GM18867 (cell line): ENCODE measurements around the gene C10orf95.
"Not testable (repeated sequence)": the region's sequence is repeated elsewhere in the genome, so short reads cannot be mapped to it uniquely, and the experiment has no call there.

Experiments used
- ATAC-seq: cut with Tn5 transposase; IDR thresholded peaks from one replicate; pipeline ENCODE4 v1.9.1; 2021; ENCODE audit warnings: mild to moderate bottlenecking, moderate library complexity; ENCODE audit not compliant: unreplicated experiment

Gene C10orf95, protein sequence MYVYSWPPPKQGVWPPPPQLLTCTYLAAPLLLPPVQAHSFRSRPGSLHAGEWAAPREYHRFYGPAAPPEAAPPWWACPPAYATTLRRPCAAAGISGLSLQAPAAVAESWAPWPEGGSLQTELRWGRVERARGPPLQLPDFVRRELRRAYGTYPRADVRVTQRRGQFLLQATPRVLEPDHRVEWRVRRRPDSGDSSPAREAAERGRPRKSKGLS

DNA sequence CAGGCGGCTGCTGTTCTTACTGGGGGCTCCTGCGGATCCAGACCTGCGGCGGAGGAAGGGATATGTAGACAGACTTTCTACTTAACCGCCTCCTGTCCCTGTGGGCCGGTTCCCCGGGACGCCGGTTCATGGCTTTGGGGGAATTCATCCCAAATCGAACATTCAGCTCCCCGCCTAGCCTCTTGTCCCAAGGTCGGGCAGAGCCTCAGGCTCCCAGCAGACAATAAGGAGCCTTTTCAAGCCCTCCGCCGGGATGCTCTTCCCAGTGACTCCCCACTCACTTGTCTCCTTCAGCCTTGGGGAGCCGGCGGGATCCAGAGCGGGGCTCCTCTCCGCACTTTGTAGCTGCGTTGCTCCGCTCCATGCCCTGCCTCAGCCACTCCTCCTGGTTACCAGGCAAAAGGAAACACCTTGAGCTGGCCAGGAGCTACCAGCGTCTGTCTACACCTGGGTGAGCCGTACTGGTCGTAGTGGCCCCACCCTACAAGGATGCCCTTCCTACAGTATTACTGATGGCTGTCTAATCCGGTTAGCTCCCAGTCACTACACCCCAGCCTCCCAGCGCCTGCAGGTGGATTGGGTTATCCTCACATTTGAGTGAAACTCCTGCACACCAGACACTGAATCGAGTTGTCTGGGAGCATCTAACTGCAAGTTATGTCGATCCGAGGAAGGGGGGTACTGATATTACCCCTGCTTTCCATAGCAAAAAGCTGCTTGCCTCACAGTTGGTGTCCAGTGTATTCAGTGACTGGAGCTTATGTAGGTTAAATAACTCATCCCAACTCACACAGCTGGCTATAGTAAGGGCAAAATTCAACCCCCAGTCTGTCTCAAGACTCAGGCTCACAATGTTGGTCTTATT is at the start of gene C10orf95:
Gene C10orf95 (minus strand): TSS at position 439 of the 865 bp plus-strand sequence. CDS start 450 bp downstream, outside the sequence.
- no peak for ATAC-seq

DNA sequence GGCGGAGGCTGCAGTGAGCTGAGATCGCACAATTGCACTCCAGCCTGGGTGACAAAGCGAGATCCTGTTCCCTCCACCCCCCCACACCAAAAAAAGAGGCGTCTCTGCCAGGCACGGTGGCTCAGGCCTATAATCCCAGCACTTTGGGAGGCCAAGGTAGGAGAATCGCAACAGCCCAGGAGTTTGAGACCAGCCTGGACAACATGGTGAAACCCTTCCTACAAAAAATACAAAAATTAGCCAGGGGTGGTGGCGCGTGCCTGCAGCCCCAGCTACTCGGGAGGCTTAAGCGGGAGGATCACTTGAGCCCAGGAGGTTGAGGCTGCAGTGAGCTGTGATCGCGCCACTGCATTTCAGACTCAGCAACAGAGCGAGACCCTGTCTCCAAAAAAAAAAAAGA is 49.3 kb upstream of the C10orf95 start:
- not testable (repeated sequence) for ATAC-seq

DNA sequence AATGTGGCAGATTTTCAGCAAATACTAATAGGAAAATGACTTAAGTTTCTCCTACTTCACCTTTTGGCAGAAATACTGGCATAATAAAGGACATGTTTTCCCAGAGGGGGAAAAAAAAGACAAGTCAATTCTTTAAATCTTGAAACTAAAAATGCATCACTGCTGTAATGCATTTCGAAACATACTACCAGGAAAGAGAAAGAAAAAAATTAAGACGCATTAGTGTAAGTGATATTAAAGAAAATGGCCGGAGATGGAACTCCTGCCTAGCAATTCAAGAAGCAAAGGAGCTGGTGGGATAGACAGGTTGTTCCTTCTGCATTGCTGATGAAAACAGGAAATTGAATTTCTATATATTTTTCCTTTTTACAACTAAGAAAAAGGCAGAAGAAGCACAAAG is 48.0 kb upstream of the C10orf95 start:
- ATAC-seq: no peak

DNA sequence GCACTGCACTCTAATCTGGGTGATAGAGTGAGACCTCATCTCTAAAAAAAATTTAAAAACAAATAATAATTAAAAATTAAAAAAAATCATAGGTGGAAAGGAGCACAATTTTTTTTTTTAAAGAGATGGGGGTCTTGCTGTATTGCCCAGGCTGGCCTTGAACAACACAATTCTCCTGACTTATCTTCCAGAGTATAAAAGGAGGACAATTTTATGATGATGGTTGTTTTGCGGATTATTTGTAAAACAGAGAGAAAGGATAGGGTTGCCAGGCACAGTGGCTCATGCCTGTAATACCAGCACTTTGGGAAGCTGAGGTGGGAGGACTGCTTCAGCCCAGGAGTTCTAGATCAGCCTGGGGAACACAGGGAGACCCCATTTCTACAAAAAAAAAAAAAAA is 46.2 kb upstream of the C10orf95 start:
- no peak for ATAC-seq

DNA sequence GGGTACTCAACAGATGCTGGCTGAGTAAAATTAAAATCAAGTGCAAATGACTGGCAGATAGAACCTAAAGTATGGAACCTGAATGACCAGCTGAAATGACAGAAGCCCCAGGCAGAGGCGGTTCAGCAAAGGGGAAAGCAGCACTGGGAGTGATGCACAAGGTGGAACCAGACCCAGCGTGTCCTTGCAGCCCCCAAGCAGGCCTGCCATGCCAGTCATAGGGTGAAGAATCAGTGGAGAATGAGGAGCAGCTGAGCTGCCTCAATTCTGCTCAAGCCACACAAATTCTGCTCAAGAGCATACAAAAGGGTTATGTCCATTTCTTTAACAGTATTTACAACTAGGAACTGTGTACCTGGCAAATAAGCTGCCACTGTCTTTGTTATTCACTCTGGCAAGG is 42.4 kb upstream of the C10orf95 start:
- ATAC-seq: no peak

DNA sequence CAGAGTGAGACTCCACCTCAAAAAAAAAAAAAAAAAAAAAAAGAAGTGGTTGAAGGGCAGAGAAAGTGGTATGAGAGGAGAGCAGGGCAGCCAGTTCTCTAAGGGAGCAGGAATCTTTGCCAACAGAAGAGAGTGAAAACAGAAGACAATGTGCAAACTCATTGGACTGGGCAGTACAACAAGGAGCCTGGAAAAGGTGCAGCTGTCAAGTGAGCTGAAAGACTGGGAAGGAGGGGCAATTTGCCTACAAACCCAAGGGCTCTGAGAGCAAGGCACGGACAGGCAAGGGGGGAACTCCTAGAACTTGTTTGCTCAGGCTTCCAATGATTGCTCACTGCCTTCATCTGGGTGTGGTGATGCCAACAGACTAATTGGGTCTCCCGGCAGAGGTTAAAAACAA is 41.6 kb upstream of the C10orf95 start:
- ATAC-seq: no peak

DNA sequence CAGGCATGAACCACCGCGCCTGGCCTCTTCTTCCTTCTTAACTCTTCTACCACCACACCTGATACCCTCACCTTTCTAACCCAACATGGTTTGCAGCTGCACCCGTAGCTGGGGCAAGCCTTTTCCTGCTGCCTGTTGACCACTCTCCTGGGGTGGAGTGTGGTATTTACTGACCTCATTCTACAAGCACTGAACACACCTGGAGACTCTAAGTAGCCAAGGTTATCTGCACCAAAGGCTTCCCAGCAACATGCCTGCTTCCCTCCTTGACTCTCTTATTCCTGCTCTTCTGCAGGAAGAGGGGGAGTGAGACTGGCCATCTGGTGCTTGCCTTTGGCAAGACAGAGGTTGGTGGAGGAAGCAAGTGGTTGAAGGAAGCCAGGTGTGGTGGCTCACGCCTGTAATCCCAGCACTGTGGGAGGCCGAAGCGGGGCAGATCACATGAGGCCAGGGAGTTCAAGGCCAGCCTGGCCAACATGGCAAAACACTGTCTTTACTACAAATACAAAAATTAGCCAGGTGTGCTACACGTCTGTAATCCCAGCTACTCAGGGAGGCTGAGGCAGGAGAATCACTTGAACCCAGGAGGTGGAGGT is 41.1 kb upstream of the C10orf95 start:
- ATAC-seq: no peak

DNA sequence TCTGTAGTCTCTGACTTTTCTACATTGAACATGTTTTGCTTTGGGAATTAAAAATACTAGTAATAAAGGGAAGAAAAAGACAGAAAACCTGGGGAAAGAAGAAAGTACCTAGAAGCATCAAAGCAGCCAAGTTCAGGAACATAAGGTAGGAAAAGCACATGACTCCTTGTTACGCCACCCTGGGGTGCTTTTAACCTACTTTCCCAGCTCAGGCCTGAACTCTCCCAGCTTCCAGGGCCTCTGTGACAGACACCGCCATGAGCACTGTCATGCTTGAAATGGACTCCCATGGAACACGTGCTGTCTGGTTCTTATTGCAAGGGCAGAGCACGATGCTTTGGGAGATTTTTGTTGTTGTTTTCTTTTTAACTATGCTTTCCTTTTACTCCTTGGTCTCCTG is 39.8 kb upstream of the C10orf95 start:
- ATAC-seq: no peak

DNA sequence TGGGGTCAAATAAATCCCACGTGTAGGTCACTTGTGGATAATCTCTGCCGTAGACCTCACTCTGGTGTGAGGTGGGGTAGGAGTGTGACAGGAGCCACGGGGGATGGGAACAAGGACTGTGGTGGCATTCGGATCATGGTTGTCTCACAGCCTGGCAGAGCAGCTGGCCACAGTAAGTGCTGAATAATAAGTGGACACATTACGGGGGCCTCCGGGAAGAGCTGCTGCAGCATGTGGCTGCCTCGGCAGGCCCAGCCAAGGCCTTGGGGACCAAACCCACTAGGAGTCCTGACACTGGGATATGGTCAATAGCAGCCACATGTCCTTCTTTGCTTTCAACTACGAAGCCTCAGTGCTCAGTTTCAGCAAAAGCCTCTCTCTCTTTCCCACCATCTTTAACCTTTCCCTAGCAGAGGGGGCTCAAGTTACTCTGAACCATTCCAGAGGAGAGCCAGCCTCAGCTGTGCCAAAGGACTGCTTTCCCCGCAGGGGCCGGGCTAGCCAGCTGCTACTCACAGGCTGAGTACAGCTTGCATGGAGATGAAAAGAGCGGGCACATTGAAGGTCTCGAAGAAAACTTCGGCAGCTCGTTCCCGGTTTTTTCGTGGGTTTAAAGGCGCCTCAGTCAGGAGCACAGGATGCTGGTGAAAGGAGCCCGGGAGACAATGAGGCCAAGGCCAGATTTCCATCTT is 33.9 kb upstream of the C10orf95 start:
- ATAC-seq: no peak

DNA sequence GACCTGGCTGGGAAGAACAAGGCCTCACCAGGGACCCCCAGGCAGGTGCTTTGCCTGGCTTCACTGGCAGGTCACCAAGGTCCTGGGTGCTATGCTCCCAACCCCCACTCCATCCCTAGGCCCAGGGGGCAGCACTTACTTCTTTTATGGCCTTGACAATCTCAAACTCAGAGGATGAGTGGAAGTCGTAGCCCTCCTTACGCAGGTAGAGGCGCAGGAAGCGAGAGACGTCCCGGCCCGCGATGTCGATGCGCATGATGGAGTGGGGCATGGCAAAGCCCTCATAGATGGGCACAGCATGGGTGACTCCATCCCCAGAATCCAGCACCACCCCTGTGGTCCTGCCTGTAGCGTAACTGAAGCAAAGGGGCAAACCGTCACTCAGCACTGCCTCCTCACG is 32.7 kb upstream of the C10orf95 start:
- ATAC-seq: no peak

DNA sequence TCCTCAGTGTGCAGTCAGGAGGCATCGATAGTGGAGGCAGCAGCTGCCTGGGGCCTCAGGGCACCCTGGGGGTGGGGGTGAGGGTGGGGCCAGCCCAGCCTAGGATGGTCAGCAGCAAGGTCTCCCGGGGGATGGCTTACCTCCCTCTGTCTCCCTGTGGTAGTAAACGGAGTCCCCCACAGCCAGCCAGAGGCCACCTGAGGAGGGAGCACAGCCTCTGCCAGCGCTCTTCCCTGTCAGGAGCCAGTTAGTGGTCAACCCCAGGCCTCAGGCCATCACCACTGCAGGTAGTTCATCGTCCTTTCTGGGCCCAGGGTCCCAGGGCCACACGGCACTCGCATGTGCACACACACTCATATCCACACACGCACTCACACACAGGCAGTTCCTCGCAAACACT is 29.1 kb upstream of the C10orf95 start:
- ATAC-seq: no peak

DNA sequence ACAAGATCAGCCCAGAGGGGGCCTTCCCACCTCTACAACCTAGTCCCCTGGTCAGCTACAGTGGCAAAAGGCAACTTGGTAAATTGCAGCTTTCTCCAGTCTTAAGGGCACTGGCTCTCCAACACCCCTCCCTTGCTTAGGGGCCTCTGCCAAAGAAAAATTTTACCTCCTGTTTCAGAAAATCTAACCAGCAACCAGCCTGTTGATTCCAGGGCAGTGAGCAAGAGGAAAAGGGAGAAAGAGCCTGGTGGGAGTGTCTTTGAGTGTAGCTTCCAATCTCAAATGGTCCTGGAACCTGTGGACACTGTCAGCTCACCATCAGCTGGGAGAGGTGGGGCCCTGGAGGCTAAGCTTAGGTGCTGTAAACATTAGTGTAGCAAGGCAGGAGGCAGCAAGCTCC is 28.3 kb upstream of the C10orf95 start:
- ATAC-seq: no peak

DNA sequence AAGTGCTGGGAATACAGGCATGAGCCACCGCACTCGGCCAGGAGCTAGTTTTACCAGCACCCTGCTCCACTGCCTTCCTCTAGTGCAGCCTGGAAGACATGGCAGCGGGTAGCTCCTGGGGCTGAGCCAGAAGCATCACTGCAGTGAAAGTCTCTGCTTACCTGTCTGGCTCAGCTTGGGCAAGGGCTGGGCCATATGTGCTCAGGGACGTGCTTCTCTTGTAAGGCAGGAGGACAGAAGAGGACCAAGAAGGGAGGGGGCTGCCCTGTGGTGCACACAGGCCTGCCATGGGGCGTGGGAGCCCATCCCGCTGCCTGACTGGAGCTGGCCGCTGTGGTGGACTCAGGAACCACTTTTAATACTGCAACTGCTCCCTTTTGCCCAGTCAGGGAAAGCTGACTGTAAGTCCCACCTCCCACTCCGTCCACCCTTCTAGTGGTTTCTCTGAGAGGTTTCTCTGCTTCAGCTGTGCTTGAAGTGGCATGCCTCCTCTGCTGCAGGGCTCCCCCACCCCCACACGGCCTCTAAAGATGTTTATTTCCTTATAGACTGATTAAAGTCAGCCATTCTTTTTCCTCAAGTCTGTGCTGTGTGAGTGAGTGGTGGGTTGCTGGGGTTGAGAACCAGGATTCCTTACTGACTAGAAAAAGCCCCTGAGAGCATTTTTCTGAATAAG is 25.3 kb upstream of the C10orf95 start:
- ATAC-seq: no peak

DNA sequence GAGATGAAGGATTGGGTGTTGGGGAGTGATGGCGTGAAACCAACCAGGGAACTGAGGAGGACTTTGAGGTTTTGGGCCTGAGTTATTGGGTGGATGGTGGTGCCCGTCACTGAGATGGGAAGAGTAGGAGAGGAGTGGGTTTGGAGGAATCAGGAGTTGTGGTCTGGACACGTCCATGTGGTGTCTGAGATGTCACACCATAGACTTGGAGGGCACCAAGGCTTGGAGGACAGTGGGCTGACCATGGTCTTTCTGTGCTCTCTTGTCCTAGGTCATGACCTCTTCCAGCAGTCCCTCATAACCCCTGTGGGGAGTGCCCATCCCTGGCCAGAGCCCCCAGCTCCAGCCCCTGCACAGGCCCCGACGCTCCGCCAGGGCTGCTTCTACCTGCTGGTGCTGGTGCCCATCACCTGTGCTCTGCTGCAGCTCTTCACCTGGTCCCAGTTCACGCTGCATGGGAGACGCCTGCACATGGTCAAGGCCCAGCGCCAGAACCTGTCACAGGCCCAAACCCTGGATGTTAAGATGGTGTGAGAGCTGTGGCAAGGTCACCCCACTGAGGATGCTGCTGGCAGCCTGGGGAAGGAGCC is 24.2 kb upstream of the C10orf95 start:
- no peak for ATAC-seq

DNA sequence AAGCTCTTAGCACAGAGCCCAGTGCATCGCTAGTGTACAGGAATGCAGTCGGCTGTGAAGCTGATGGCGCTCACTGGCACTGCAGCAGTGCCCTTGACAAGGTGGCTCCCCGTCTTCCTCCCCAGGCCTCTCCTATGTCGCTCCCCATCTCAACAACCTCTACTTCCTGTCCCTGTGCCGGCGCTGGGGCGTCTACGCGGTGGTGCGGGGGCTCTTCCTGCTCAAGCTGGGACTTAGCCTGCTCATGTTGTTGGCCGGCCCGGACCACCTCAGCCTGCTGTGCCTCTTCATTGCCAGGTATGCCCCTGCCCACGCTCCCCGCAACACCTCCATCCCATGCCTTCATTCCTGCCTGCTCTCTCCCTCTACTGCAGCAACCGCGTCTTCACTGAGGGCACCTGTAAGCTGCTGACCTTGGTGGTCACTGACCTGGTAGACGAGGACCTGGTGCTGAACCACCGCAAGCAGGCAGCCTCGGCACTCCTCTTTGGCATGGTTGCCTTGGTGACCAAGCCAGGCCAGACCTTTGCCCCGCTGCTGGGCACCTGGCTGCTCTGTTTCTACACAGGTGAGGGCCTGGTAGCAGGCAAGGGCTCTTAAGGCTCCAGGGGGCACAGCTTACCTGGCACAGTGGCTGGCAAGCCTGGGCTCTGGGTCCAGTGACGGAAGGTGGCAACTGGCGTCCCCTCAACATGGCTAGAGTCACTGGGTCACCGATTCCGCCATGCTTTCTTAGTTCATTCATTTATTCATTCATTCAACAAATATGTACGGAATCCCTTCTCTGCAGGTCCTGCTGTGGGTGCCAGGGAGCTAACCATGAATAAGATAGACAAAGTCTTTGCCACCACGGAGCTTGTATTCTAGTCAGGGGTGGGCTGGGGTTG is 22.3 kb upstream of the C10orf95 start:
- no peak for ATAC-seq

DNA sequence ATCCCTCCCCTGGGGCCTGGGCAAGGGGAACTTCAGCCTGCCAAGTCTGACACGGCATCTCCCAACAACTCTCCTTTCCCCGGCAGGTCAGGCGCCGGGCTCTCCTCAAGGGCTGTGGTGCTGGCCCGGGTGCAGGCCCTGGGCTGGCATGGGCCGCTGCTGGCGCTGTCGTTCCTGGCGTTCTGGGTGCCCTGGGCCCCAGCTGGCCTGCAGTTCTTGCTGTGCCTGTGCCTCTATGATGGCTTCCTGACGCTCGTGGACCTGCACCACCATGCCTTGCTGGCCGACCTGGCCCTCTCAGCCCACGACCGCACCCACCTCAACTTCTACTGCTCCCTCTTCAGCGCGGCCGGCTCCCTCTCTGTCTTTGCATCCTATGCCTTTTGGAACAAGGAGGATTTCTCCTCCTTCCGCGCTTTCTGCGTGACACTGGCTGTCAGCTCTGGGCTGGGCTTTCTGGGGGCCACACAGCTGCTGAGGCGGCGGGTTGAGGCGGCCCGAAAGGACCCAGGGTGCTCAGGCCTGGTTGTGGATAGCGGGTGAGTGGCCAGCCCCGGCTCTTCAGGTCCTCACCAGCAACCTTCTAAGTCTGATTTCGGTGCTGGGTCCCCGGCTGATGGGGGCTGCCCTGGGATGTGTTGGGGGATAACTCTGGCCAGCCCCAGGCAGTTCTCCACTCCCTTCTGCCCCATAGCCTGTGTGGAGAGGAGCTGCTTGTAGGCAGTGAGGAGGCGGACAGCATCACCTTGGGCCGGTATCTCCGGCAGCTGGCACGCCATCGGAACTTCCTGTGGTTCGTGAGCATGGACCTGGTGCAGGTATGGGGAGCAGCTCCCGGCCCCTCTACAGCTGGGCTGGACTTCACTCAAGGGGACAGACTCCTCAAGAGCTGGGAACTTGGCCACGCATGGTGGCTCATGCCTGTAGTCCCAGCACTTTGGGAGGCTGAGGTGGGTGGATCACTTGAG is 19.5 kb upstream of the C10orf95 start:
- no peak for ATAC-seq

DNA sequence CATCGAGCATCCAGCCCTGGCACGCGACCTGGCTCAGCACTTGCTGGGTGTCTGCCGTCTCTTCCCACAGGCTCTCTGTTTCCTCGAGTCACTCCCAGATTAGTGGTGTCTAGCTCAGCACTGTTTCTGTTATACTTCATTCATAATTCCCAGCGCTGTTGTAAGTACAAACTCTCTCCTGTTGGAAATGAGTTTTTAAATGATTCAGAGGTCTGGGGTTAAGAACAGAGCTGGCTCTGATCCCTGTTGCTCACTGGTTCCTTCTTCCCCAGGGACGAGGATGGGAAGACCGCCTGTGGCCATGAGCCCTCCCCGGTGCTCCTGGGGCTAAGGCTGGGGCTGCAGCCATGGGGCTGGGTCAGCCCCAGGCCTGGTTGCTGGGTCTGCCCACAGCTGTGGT is 17.3 kb upstream of the C10orf95 start:
- ATAC-seq: no peak

DNA sequence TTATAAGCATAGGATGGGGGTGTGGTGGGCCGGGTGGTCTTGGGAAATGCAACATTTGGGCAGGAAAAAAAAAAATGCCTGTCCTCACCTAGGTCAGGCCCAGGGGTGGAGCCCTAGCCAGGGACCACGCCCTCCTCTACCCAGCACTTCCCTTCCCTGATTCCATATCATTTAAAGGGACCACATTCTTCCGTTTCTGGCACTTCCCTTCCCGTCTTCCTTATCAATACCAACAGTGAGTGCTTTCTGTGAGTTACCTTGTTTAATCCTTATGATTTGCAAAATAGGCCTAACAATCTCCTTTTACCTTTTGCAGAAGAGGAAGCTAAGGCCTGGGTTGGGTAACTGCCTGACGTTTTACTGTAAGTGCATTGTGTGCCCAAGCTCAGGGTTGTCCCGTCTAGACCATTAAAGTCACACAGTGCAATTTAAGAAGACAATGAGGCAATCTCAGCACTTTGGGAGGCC is 16.7 kb upstream of the C10orf95 start:
- no peak for ATAC-seq
